IPS-18a (cell line): ENCODE results near the gene SNAP47.

Experiments
- H3K27ac ChIP-seq: one replicate; pipeline ENCODE4 v1.5.1; 2013; ENCODE audit warnings: low read length
- H3K27me3 ChIP-seq: one replicate; pipeline ENCODE4 v1.6.1; 2013; ENCODE audit warnings: mild to moderate bottlenecking, low read length; ENCODE audit not compliant: control insufficient read depth, insufficient read depth
- H3K36me3 ChIP-seq: one replicate; pipeline ENCODE4 v1.6.1; 2013; ENCODE audit warnings: low read depth, low read length; ENCODE audit not compliant: control insufficient read depth
- H3K4me1 ChIP-seq: one replicate; pipeline ENCODE4 v1.6.1; 2013; ENCODE audit warnings: low read depth, low read length; ENCODE audit not compliant: control insufficient read depth
- H3K4me3 ChIP-seq: one replicate; pipeline ENCODE4 v1.5.1; 2013; ENCODE audit warnings: low read length
- H3K9ac ChIP-seq: one replicate; pipeline ENCODE4 v1.6.1; 2013; ENCODE audit warnings: mild to moderate bottlenecking, low read length, moderate library complexity
- H3K9me3 ChIP-seq: one replicate; pipeline ENCODE4 v1.6.1; 2013; ENCODE audit warnings: low read depth, low read length; ENCODE audit not compliant: control insufficient read depth

SNAP47 gene

DNA sequence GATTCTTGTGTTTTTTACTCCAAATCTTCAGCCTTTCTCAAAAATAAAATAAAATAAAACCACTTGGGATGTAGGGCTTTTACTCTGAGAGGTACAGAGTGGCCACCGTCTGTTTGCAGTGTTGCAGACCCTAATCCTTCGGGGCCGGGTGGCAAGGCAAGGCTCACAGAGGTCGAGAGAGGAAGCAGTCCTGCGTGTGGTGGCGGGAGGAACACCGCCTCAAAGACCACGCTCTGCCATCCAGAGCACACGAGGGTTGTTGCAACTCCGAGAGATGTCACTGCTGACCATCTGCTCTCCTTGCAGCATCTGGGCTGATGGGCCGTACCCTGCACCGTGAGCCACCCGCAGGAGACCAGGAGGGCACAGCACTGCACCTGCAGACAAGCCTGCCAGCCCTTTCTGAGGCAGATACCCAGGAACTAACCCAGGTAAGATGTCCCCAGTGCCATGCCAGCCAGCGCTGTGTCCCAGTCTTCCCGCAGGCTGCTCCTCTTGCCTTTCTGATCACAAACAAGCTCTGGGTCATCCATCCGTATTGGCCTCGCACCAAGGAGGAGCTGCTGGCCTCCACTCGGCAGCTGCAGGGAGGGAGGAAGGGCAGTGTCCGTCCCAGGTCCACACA is 31.5 kb downstream of the SNAP47 start:
- Histone ChIP-seq H3K9ac (no peak overlapping the region), H3K4me1 (no peaks in the 10 kb centered on the region), H3K36me3 (peaks cover 13% of the 10 kb centered on the region), H3K4me3 (no peak overlapping the region), H3K27me3 (no peaks in the 10 kb centered on the region), H3K27ac (no peak overlapping the region), H3K9me3 (no peaks in the 10 kb centered on the region)

DNA sequence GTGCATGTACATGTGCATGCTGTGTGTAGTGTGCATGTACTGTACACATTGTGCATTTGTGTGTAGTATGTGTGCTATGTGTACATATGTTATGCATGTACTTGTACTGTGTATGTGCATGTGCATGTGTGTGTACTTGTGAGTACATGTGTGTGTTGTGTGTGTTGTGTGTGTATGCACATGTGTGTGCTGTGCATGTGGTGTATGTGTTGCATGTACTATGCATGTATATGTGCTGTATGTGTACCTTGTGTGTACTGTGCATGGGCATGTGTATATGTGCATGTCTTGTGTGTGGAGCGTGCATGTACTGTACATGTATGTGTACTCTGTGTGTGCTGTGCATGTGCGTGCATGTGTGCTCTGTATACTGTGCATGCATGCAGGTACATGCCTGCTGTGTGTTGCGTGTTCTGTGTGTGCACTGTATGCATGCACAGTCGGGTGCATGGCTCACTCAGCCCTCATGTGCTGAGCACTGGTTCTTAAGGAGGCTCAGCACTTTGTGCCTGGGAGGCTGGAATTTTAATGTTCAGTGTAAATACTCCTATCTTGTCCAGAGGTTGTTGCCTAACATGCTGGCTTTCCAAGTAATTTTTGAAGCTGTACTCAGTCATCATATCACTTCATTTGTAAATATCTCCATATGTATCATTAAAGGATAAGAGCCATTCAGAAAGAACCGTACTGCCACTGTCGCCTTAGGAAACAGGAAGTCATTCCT is 32.3 kb downstream of the SNAP47 start:
- Histone ChIP-seq H3K9ac (no peak overlapping the region), H3K27ac (no peak overlapping the region), H3K27me3 (no peaks in the 10 kb centered on the region), H3K9me3 (no peaks in the 10 kb centered on the region), H3K36me3 (peaks cover 13% of the 10 kb centered on the region), H3K4me1 (no peaks in the 10 kb centered on the region), H3K4me3 (no peak overlapping the region)

- no peak overlapping the region for H3K27ac ChIP-seq
- H3K27me3 ChIP-seq, result no peaks in the 10 kb centered on the region
- H3K9ac ChIP-seq, result no peak overlapping the region
- no peaks in the 10 kb centered on the region for H3K9me3 ChIP-seq
- H3K36me3 ChIP-seq, result peaks cover 13% of the 10 kb centered on the region
- no peaks in the 10 kb centered on the region for H3K4me1 ChIP-seq
- no peak overlapping the region for H3K4me3 ChIP-seq
Measured at GRCh38 chr1:227768125-227768439, 32.8 kb downstream of the SNAP47 start.

- Histone ChIP-seq H3K27me3 (no peaks in the 10 kb centered on the region), H3K4me3 (no peak overlapping the region), H3K36me3 (peaks cover 13% of the 10 kb centered on the region), H3K27ac (no peak overlapping the region), H3K4me1 (no peaks in the 10 kb centered on the region), H3K9ac (no peak overlapping the region), H3K9me3 (no peaks in the 10 kb centered on the region)
Measured at GRCh38 chr1:227768640-227769039, 33.4 kb downstream of the SNAP47 start.

DNA sequence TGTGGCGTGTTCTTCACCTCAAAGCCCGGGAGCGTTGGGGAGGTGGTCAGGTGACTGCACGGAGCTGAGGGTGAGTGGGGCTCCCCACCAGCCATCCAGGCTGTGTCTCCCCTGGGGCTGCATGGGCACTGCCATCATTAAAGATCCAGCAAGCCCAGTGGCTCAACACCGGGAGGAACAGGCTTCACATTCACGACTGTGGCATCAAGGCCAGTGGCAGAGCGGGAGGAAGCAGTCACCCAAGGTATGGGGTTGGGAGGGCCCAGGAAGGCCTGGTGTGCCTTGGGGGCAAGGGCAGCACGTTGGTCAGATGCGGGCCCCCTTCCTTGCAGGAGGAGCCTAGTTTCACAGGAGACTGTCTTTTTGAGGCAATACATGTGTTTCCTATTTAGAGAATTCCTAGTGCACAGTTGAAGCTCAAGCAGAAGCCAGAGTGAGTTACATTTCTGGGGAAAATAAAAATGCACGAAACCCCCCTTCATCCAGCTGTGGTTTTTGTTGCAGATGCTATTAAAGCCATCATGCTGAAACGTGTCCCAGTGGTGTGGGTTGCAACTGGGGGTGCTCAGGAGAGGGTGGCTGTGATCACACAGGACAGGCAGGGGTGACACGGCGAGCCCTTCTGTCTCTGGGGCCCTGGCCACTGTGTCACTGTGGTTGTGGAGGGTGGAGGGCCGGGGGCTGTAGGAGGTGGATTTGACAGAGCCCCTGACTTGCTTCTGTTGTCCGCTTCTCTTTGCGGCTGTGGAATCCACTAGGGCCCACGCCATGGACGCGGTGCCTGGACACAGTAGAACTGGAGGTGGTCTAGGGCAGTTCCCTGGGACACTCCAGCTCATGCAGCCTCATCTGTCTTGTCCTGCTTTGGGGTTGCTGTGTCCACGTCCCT is 34.1 kb downstream of the SNAP47 start:
- H3K27me3 ChIP-seq, result no peaks in the 10 kb centered on the region
- H3K4me3 ChIP-seq, result no peak overlapping the region
- no peaks in the 10 kb centered on the region for H3K9me3 ChIP-seq
- peaks cover 13% of the 10 kb centered on the region for H3K36me3 ChIP-seq
- H3K27ac ChIP-seq, result no peak overlapping the region
- no peaks in the 10 kb centered on the region for H3K4me1 ChIP-seq
- H3K9ac ChIP-seq, result no peak overlapping the region

GRCh38 chr1:227769936-227770494 is 34.8 kb downstream of the SNAP47 start:
- no peaks in the 10 kb centered on the region for H3K27me3 ChIP-seq
- no peaks in the 10 kb centered on the region for H3K9me3 ChIP-seq
- H3K4me1 ChIP-seq, result no peaks in the 10 kb centered on the region
- no peak overlapping the region for H3K9ac ChIP-seq
- H3K36me3 ChIP-seq, result peaks cover 13% of the 10 kb centered on the region
- no peak overlapping the region for H3K27ac ChIP-seq
- H3K4me3 ChIP-seq, result no peak overlapping the region

DNA sequence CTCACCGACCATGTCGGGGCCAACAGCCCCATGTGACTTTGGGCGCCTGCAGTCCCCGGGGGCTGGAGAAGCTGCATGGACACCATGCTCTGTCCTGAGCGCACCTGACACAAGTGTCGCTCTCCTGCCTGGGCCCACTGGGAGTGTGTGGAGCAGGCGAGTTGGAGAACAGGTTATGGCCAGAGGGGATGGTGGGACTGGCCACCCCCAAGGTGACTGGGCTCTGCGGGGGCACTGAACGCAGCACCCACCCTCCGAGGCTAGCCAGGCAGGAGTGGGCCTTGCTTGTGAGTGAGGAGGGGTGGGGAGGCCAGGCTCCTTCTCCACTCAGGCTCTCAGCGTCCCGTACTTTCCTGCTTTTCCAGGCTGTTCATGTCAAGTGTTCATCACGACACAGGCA is 35.6 kb downstream of the SNAP47 start:
- H3K9ac ChIP-seq, result no peak overlapping the region
- no peaks in the 10 kb centered on the region for H3K9me3 ChIP-seq
- H3K4me1 ChIP-seq, result no peaks in the 10 kb centered on the region
- H3K27me3 ChIP-seq, result no peaks in the 10 kb centered on the region
- no peak overlapping the region for H3K27ac ChIP-seq
- no peak overlapping the region for H3K4me3 ChIP-seq
- H3K36me3 ChIP-seq, result peaks cover 15% of the 10 kb centered on the region

GRCh38 chr1:227771326-227771725 is 36.1 kb downstream of the SNAP47 start:
- Histone ChIP-seq H3K4me1 (no peaks in the 10 kb centered on the region), H3K9me3 (no peaks in the 10 kb centered on the region), H3K9ac (no peak overlapping the region), H3K36me3 (peaks cover 20% of the 10 kb centered on the region), H3K27me3 (no peaks in the 10 kb centered on the region), H3K4me3 (no peak overlapping the region), H3K27ac (no peak overlapping the region)

DNA sequence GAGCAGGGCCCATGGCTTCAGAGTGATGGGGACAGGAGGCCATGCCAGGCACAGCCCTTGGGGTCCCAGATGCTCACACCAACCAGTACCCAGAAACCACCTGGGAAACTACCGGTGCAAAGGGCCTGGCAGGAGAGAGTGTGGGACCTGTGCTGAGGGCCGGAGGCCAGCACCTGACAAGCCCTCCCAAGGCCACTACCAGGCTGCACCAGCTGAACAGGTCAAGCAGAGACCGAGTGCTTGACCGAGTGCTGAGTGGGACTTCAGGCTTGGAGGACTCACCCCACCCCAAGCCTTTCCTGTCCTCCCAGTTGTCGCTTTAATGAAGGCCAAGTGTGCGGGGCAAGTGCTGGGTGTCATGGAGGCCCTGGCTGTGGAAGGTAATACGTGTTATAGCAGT is 36.5 kb downstream of the SNAP47 start:
- H3K27ac ChIP-seq, result no peak overlapping the region
- no peak overlapping the region for H3K9ac ChIP-seq
- no peak overlapping the region for H3K4me3 ChIP-seq
- no peaks in the 10 kb centered on the region for H3K27me3 ChIP-seq
- peaks cover 20% of the 10 kb centered on the region for H3K36me3 ChIP-seq
- H3K9me3 ChIP-seq, result no peaks in the 10 kb centered on the region
- H3K4me1 ChIP-seq, result no peaks in the 10 kb centered on the region

DNA sequence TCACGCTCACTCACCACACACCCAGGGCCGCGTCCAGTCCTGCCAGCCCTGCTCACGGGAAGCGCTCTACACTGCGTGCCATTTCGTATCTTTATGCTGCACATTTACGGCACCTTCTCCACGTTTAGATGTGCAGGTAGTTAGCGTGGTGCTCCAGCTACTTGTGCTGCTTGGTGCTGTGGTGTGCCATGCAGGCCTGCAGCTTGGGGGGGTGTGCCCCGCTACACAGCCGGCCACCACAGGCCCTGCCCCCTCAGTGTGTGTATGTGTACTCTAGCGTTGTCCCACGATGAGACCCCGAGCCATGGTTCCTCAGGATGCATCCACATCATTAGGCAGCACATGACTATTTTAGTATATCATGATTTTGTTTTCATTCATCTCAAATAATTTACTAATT is 38.3 kb downstream of the SNAP47 start:
- Histone ChIP-seq H3K9ac (no peak overlapping the region), H3K27ac (no peak overlapping the region), H3K9me3 (no peaks in the 10 kb centered on the region), H3K4me1 (no peaks in the 10 kb centered on the region), H3K27me3 (no peaks in the 10 kb centered on the region), H3K4me3 (no peak overlapping the region), H3K36me3 (peaks cover 11% of the 10 kb centered on the region)

GRCh38 chr1:227774051-227774731 is 39.0 kb downstream of the SNAP47 start:
- Histone ChIP-seq H3K9ac (no peak overlapping the region), H3K27ac (no peak overlapping the region), H3K27me3 (no peaks in the 10 kb centered on the region), H3K4me1 (no peaks in the 10 kb centered on the region), H3K9me3 (no peaks in the 10 kb centered on the region), H3K4me3 (no peak overlapping the region), H3K36me3 (peaks cover 11% of the 10 kb centered on the region)
